Fibroblast of gingiva (primary cell): ENCODE results near the gene GPR32.
"Not testable (repeated sequence)": the region's sequence is repeated elsewhere in the genome, so short reads cannot be mapped to it uniquely, and the experiment has no call there.

Source experiments
- DNase-seq: peaks from one replicate; pipeline ENCODE4 v3.0.0-alpha.2; 2011; ENCODE audit warnings: low read depth

Gene GPR32

DNA sequence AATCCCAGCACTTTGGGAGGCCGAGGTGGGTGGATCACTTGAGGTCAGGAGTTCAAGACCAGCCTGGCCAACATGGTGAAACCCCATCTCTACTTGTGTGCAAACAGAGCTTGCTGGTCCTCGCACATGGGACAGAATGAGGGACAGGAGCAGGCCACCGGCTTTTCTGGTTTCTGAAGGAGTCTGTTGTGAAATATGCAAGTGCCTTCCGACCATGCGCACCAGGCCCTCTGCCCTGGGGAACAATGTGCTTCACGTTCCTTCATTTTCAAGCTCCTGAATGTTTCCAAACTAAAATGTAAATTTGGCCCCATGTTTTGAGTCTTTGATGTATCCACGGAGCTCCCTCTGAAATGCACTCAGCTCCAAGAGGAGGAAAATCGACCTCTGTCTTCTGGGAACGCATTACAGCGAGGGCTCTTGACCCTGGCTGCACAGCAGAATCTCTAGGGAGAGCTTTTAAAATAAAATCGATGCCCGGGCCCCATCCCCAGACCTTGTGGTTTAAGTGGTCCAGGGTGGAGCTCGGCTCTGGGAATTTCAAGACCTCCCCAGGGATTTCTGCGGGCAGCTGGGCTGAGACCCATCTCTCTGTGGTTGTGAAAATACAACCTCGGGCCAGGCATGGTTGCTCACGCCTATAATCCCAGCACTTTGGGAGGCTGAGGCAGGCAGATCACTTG is 10.6 kb downstream of the GPR32 start:
- DNase-seq = no peak

- not testable (repeated sequence) for DNase-seq
These were observed 13.5 kb downstream of the GPR32 start for GRCh38 chr19:50783848-50784152.

DNA sequence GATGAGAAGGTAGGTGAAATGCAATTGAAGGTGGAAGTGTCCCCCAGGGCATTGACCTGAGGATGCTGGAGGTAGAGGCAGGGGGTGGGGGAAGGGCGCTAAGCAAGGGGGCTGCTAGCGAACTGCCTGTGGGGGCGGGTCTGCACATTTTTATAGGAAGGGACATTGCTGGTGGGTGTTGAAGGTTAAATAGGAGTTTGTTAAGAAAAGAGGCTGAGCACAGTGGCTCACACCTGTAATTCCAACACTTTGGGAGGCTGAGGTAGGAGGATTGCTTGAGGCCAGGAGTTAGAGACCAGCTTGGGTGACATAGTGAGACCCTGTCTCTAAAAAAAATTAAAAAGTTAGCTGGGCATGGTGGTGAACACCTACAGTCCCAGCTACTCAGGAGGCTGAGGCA is 14.4 kb downstream of the GPR32 start:
- no peak for DNase-seq

GRCh38 chr19:50785329-50785728 is 15.1 kb downstream of the GPR32 start:
- no peak for DNase-seq

GRCh38 chr19:50790396-50790795 is 20.1 kb downstream of the GPR32 start, which contains the start of gene ACP4:
Gene ACP4, plus strand, starts transcription at chr19:50790415. Its CDS starts 0 bp downstream, at chr19:50790415.
- no peak for DNase-seq

DNA sequence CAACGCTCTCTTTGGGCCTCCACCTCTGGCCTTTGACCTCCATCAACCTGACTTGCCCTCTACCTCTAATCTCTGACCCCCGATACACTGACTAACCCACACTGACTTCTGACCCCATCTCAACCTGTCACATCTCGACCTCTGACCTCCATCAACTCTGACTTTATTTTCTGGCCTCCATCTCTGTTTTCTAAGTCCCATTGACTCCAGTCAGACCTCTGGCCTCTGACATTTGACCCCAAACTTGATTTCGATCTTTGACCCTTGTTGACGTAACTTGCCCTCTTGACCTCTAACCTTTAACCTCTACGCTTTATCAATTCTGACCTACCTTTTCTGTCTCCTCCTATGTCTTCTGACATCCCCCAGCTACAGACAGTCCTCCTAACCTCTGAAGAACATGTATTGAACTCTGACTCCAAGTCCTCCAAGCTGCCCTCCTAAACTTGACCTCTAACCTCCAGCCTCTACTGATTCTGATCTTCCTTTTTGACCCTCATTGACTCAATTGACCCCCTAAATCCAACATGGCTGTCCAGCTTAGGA is 20.7 kb downstream of the GPR32 start:
- no peak for DNase-seq

GRCh38 chr19:50791594-50792271 is 21.5 kb downstream of the GPR32 start:
- DNase-seq = no peak

- DNase-seq = no peak
These were observed 22.3 kb downstream of the GPR32 start for GRCh38 chr19:50792272-50793250.

- no peak for DNase-seq
These were observed 23.3 kb downstream of the GPR32 start for GRCh38 chr19:50793558-50794065.

- no peak for DNase-seq
These were observed 24.0 kb downstream of the GPR32 start for GRCh38 chr19:50794074-50794875.

DNA sequence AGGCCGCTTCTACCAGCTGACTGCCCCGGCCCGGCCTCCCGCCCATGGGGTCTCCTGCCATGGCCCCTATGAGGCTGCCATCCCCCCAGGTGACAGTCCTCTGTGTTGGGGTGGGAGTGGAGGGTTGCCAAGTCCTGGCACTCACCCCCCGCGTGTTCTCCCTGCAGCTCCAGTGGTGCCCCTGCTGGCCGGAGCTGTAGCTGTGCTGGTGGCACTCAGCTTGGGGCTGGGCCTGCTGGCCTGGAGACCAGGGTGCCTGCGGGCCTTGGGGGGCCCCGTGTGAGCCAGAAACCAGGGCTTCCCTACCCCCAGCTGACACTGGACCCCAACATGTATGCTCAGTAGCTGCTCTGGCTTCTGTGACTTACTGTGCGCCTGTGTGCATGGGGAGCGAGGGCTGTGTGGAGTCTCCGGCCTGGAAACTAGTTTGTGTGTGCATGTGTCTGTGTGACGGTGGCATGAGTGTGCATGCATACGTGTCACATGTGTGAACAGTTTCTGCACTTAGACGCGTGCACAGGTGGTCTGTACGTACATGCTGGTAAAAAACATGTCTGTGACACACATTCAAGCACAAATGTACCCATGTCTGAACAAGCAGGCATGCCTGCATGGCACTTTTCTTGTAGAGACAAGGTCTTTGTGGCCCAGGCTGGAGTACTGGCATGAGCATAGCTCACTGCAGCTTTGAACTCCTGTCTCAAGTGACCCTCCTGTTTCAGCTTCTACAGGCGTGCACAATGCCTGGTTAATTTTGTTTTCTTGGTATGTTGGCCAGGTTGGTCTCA is 24.8 kb downstream of the GPR32 start:
- DNase-seq = no peak

DNA sequence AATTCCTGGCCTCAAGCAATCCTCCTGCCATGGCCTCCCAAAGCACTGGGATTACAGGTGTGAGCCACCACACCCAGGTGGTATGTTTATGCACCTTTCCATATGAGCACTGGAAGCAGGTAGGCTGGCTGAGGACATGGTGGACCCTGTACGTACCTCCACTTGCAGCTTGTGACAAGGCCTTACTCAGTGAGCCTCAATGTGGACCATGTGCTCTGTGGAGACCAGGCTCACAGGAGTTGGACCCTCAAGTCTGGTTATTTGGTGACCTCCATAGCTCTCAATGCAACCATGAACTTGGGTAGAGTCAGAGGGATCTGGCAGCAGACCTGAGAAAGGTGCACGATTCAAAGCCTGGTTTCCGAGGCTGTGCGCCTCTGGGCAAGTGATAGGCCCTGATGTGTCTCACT is 25.4 kb downstream of the GPR32 start:
- DNase-seq = no peak

DNA sequence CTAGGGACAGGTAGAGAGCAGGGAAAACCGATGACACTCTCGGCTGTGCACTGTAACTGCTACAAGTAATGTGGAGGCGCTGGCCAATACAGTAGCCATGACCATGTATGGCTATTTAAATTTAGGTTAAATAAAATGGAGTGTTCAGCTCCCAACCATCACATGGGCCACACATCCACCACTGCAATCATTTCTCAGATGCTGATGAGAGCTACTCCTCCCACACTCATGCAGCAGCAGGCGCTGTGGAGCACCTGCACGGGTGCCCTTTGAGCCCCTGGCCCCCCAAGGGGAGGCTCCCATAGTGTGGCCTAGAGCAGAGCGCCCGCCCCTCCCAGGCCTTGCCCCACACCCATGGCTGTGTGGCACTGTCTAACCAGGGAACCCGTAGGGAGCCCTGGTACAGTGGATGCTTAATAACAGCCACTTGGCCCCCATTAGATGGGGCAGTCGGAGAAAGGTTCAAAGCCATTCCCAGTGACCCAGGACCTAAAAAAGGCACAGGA is 25.9 kb downstream of the GPR32 start:
- no peak for DNase-seq

GRCh38 chr19:50796634-50797428 is 26.6 kb downstream of the GPR32 start:
- DNase-seq = no peak

DNA sequence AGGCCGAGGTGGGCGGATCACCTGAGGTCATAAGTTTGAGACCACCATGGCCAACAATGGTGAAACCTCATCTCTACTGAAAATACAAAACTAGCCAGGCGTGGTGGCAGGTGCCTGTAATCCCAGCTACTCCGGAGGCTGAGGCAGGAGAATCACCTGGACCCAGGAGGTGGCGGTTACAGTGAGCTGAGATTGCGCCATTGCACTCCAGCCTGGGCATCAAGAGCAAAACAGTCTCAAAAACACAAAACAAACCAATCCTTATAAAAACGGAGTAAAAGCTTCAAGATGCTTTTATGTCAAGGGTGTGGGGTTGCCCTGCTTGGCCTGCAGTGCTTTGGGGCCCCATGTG is 27.1 kb downstream of the GPR32 start:
- no peak for DNase-seq

DNA sequence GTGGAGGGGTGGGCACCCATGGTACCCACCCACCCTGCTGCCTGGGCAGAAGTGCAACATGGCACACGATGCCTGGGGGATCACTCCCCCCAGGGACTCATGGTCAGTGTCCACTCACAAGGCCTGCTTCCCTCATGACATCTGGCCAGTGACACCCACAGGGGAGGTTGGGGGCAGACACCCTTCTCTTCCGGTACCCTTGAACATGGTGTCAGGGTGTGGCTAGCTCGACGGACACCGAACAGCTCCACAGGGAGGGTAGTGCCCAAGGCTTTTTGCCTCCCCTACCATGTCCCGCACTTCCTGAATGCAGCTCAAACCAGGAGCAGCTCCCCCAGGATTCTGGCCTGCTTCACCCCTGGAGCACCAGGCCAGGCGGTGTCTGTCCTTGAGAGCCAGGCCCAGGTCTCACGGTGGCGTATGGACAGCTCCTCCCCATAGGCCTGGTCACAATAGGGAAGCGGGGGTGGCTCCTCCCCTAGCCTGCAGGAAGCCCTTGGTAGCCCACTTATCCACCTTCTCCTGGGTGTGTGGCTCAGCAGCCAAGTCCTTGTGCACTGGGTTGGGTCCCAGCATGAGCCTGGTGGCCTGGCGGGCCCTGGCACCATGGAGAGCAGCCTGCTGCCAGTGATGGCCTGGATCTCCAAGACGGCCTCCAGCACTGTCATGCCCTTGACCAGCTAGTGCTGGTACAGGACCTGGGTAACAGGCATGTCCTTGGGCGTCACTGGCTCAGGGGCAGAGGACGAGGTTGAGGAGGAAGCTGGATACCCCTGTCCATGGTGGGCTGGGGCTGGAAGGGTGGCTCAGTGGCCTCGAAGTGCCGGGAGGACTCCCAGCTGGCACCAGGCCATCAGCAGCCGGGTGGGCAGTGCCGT is 27.8 kb downstream of the GPR32 start:
- no peak for DNase-seq

DNA sequence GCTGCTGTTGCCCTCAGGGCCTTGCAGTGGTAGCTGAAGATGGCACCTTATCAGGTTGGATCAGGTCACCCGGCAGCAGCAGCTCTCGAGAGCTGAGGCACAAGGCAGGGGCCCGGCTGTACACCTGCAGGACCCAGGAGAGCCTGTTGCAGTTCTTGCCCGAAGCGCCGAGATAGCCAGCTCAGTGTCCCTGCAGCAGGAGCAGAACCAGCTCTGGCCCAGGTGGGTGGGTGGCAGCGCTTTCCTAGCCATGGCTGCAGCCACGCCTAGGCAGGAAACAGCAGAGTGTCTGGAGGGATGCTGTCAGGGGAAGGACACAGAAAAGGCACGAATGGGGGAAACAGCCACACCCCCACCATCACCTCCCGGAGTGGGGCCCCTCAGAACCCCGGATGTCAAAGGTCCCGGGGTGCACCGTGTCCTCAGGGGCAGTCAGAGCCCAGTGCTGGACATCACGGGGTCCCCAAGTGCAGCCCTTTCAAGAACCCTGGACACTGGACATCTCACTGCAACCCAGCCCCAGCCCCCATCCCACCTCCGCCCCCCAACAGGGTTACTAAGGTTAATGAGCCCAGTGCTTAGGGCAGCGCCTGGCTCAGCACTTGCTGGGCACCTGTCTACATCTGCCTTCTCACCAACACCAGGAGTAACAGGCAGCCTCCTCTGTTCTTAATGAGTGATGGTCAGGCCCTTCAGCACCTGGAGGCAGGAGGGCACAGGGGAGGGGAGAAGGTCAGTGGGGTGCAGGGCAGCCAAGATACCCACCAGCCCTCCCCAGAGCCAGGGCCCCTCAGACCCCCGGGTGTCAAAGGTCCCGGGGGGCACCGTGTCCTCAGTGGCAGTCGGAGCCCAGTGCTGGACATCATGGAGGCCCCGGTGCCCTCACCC is 28.6 kb downstream of the GPR32 start:
- no peak for DNase-seq

GRCh38 chr19:50799547-50799851 is 29.2 kb downstream of the GPR32 start:
- no peak for DNase-seq
